Measurements from ENCODE around the gene AKAP12.

GRCh38 chr6:151288712-151289398 is 49.1 kb downstream of the AKAP12 start:
- TF ChIP-seq CTCF (IDR thresholded peaks at IDR 0.05; ENCODE audit: low read length) (no peak), EZH2phosphoT487 (IDR thresholded peaks at IDR 0.05; ENCODE audit: low read length) (no peak), EZH2 (optimal IDR thresholded peaks at IDR 0.05; ENCODE audit: low read depth, low read length) (no peak)

Data from MM.1S (cell line).